ENCODE data around the gene PVALEF.
"Not testable (repeated sequence)": the region's sequence is repeated elsewhere in the genome, so short reads cannot be mapped to it uniquely, and the experiment has no call there.

Gene PVALEF

GRCh38 chr17:81143200-81143527, 22.1 kb upstream of the PVALEF start:
- no peak overlapping the region for H2BK15ac ChIP-seq (ENCODE audit: low read depth, poor library complexity, severe bottlenecking)
- H3K18ac ChIP-seq (ENCODE audit: low read depth in 1 of 2, low read length in 2 of 2) = no peak overlapping the region
- no peaks in the 10 kb centered on the region for H3K36me3 ChIP-seq (ENCODE audit: control insufficient read depth in 1 of 2, insufficient read depth in 2 of 2, low read depth in 1 of 2, low read length in 2 of 2)
- peak overlapping the region; percentile 32 for H3K9ac ChIP-seq (ENCODE audit: low read length)
- H3K4ac ChIP-seq (ENCODE audit: low read depth in 1 of 2, low read length in 2 of 2) = no peak overlapping the region
- H4K8ac ChIP-seq (ENCODE audit: low read length) = peak overlapping the region; percentile 33
- H3K4me1 ChIP-seq (ENCODE audit: control insufficient read depth, insufficient read depth, low read depth, low read length) = peaks cover 14% of the 10 kb centered on the region
- H3K23ac ChIP-seq (ENCODE audit: low read length in 2 of 2) = no peak overlapping the region
- H3K9me3 ChIP-seq (ENCODE audit: control insufficient read depth, low read length) = no peaks in the 10 kb centered on the region
- no peak overlapping the region for H2BK5ac ChIP-seq (ENCODE audit: low read depth, low read length, poor library complexity, severe bottlenecking)
- H3K79me1 ChIP-seq (replicated peaks; ENCODE audit: low read length, poor library complexity, severe bottlenecking) = no peaks in the 10 kb centered on the region
- no peak overlapping the region for H3K27ac ChIP-seq (ENCODE audit: low read length, poor library complexity, severe bottlenecking)
- no peak overlapping the region for H2BK12ac ChIP-seq (ENCODE audit: low read length in 2 of 2)
- no peak overlapping the region for H3K4me3 ChIP-seq (ENCODE audit: insufficient read depth in 1 of 2, low read depth in 1 of 2, low read length in 2 of 2)
- no peak overlapping the region for H4K91ac ChIP-seq (ENCODE audit: low read length)
- no peak overlapping the region for H3K14ac ChIP-seq (ENCODE audit: low read length in 2 of 2)
- no peak for DNase-seq
- no peak overlapping the region for H2AK5ac ChIP-seq (ENCODE audit: low read length, severe bottlenecking)
- 76% methylated on average over 11 of the region's 11 CpGs for WGBS
- no peak overlapping the region for H2BK120ac ChIP-seq (ENCODE audit: low read depth, low read length)
- no peak overlapping the region for H3K4me2 ChIP-seq (ENCODE audit: low read length, poor library complexity, severe bottlenecking)
- peaks cover 4 to 41% of the 10 kb centered on the region in 2 experiments for H3K27me3 ChIP-seq (ENCODE audit: control insufficient read depth in 1 of 2, insufficient read depth in 1 of 2, low read length in 2 of 2)
- H2AFZ ChIP-seq (ENCODE audit: low read depth, low read length) = no peak overlapping the region

DNA sequence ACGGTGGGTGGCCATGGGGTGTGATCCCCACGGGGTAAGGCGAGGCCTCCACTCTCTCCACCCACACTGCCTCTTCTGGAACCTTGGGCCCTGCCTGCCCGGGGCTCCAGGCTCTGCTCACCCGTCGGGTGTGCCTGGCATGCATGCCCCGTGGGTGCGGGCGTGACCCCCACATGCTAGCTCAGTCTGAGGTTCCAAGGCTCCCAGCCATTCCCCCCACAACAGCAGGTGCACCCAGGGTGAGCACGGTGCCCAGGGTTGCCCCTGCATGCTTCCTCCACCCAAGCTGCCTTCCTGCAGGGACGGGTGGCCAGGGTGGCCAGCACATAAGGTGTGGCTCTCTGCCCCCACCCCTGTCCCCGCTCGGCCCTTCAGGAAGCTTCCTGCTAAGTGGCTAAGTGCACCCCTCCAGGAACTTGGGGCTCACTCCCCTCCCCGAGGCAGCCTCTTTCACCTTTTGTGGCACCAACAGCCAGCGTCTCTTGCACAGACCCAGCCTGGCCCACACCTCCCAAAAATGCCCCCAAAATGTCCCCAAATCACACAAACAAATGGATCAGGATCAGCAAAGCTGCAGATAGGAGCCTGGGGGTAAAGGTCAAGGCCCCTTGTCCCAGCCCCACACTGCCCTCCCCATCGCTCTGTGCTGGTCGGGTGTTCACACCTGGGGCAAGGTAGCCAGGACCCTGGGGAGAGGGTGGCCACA, 21.4 kb upstream of the PVALEF start:
- Histone ChIP-seq H3K4me3 (ENCODE audit: insufficient read depth in 1 of 2, low read depth in 1 of 2, low read length in 2 of 2) (no peak overlapping the region), H3K18ac (ENCODE audit: low read depth in 1 of 2, low read length in 2 of 2) (no peak overlapping the region), H3K27ac (ENCODE audit: low read length, poor library complexity, severe bottlenecking) (no peak overlapping the region), H3K79me1 (replicated peaks; ENCODE audit: low read length, poor library complexity, severe bottlenecking) (no peaks in the 10 kb centered on the region), H3K9ac (ENCODE audit: low read length) (no peak overlapping the region), H3K14ac (ENCODE audit: low read length in 2 of 2) (no peak overlapping the region), H2BK15ac (ENCODE audit: low read depth, poor library complexity, severe bottlenecking) (no peak overlapping the region), H3K9me3 (ENCODE audit: control insufficient read depth, low read length) (no peaks in the 10 kb centered on the region), H3K4ac (ENCODE audit: low read depth in 1 of 2, low read length in 2 of 2) (no peak overlapping the region), H2BK120ac (ENCODE audit: low read depth, low read length) (no peak overlapping the region), H3K4me1 (ENCODE audit: control insufficient read depth, insufficient read depth, low read depth, low read length) (peaks cover 11% of the 10 kb centered on the region), H2BK12ac (ENCODE audit: low read length in 2 of 2) (no peak overlapping the region), H3K27me3 (ENCODE audit: control insufficient read depth in 1 of 2, insufficient read depth in 1 of 2, low read length in 2 of 2) (peaks cover 11 to 48% of the 10 kb centered on the region in 2 experiments), H3K4me2 (ENCODE audit: low read length, poor library complexity, severe bottlenecking) (no peak overlapping the region), H2BK5ac (ENCODE audit: low read depth, low read length, poor library complexity, severe bottlenecking) (no peak overlapping the region), H3K23ac (ENCODE audit: low read length in 2 of 2) (no peak overlapping the region), H2AK5ac (ENCODE audit: low read length, severe bottlenecking) (no peak overlapping the region), H3K36me3 (ENCODE audit: control insufficient read depth in 1 of 2, insufficient read depth in 2 of 2, low read depth in 1 of 2, low read length in 2 of 2) (no peaks in the 10 kb centered on the region), H2AFZ (ENCODE audit: low read depth, low read length) (no peak overlapping the region), H4K8ac (ENCODE audit: low read length) (no peak overlapping the region), H4K91ac (ENCODE audit: low read length) (no peak overlapping the region)
- 91% methylated on average over 17 of the region's 17 CpGs for WGBS
- no peak for DNase-seq

DNA sequence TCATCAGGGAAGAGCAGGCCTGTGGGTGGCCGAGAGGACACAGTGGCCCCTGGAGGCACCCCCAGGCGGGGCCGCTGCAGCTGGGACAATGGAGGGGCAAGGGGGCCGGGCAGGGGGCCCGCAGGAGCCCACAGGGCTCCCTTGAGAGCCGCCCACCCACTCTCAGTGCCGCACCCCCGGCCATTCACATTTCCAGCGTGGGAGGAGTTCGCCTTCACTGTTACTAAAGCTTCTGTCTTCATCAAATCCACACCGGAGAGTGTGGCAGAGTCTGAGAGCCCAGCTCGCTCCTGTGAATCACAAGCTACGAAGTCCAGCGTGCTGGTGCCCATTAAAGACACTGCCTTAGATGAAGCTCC, 20.9 kb upstream of the PVALEF start:
- H2BK15ac ChIP-seq (ENCODE audit: low read depth, poor library complexity, severe bottlenecking) = no peak overlapping the region
- H3K23ac ChIP-seq (ENCODE audit: low read length in 2 of 2) = no peak overlapping the region
- H4K8ac ChIP-seq (ENCODE audit: low read length) = no peak overlapping the region
- DNase-seq = no peak
- no peak overlapping the region for H2AK5ac ChIP-seq (ENCODE audit: low read length, severe bottlenecking)
- no peak overlapping the region for H3K4me3 ChIP-seq (ENCODE audit: insufficient read depth in 1 of 2, low read depth in 1 of 2, low read length in 2 of 2)
- H3K27me3 ChIP-seq (ENCODE audit: control insufficient read depth in 1 of 2, insufficient read depth in 1 of 2, low read length in 2 of 2) = peaks cover 14 to 52% of the 10 kb centered on the region in 2 experiments
- H2BK120ac ChIP-seq (ENCODE audit: low read depth, low read length) = no peak overlapping the region
- no peak overlapping the region for H3K27ac ChIP-seq (ENCODE audit: low read length, poor library complexity, severe bottlenecking)
- H3K9me3 ChIP-seq (ENCODE audit: control insufficient read depth, low read length) = no peaks in the 10 kb centered on the region
- no peak overlapping the region for H3K14ac ChIP-seq (ENCODE audit: low read length in 2 of 2)
- no peak overlapping the region for H3K9ac ChIP-seq (ENCODE audit: low read length)
- no peak overlapping the region for H4K91ac ChIP-seq (ENCODE audit: low read length)
- no peak overlapping the region for H2BK12ac ChIP-seq (ENCODE audit: low read length in 2 of 2)
- no peaks in the 10 kb centered on the region for H3K36me3 ChIP-seq (ENCODE audit: control insufficient read depth in 1 of 2, insufficient read depth in 2 of 2, low read depth in 1 of 2, low read length in 2 of 2)
- H3K4me1 ChIP-seq (ENCODE audit: control insufficient read depth, insufficient read depth, low read depth, low read length) = peaks cover 12% of the 10 kb centered on the region
- no peak overlapping the region for H3K4ac ChIP-seq (ENCODE audit: low read depth in 1 of 2, low read length in 2 of 2)
- no peaks in the 10 kb centered on the region for H3K79me1 ChIP-seq (replicated peaks; ENCODE audit: low read length, poor library complexity, severe bottlenecking)
- H3K18ac ChIP-seq (ENCODE audit: low read depth in 1 of 2, low read length in 2 of 2) = no peak overlapping the region
- WGBS = 88% methylated on average over 14 of the region's 14 CpGs
- no peak overlapping the region for H2AFZ ChIP-seq (ENCODE audit: low read depth, low read length)
- H3K4me2 ChIP-seq (ENCODE audit: low read length, poor library complexity, severe bottlenecking) = no peak overlapping the region
- no peak overlapping the region for H2BK5ac ChIP-seq (ENCODE audit: low read depth, low read length, poor library complexity, severe bottlenecking)

GRCh38 chr17:81146208-81146607, 19.1 kb upstream of the PVALEF start:
- not testable (repeated sequence) for H3K18ac ChIP-seq (ENCODE audit: low read depth in 1 of 2, low read length in 2 of 2); H3K4me2 ChIP-seq (ENCODE audit: low read length, poor library complexity, severe bottlenecking); H3K9me3 ChIP-seq (ENCODE audit: control insufficient read depth, low read length); H3K4ac ChIP-seq (ENCODE audit: low read depth in 1 of 2, low read length in 2 of 2); H3K27ac ChIP-seq (ENCODE audit: low read length, poor library complexity, severe bottlenecking); H3K9ac ChIP-seq (ENCODE audit: low read length); H2BK120ac ChIP-seq (ENCODE audit: low read depth, low read length); H2AK5ac ChIP-seq (ENCODE audit: low read length, severe bottlenecking); H2BK12ac ChIP-seq (ENCODE audit: low read length in 2 of 2); H3K4me3 ChIP-seq (ENCODE audit: insufficient read depth in 1 of 2, low read depth in 1 of 2, low read length in 2 of 2); DNase-seq; H3K23ac ChIP-seq (ENCODE audit: low read length in 2 of 2); H2AFZ ChIP-seq (ENCODE audit: low read depth, low read length); H3K79me1 ChIP-seq (replicated peaks; ENCODE audit: low read length, poor library complexity, severe bottlenecking); H2BK5ac ChIP-seq (ENCODE audit: low read depth, low read length, poor library complexity, severe bottlenecking); H4K8ac ChIP-seq (ENCODE audit: low read length); H3K36me3 ChIP-seq (ENCODE audit: control insufficient read depth in 1 of 2, insufficient read depth in 2 of 2, low read depth in 1 of 2, low read length in 2 of 2); H4K91ac ChIP-seq (ENCODE audit: low read length); H3K14ac ChIP-seq (ENCODE audit: low read length in 2 of 2); H2BK15ac ChIP-seq (ENCODE audit: low read depth, poor library complexity, severe bottlenecking)
- Histone ChIP-seq H3K4me1 (ENCODE audit: control insufficient read depth, insufficient read depth, low read depth, low read length) (peaks cover 12% of the 10 kb centered on the region), H3K27me3 (ENCODE audit: control insufficient read depth in 1 of 2, insufficient read depth in 1 of 2, low read length in 2 of 2) (peaks cover 29 to 59% of the 10 kb centered on the region in 2 experiments)
- 89% methylated on average over 7 of the region's 10 CpGs for WGBS

Data from mesenchymal stem cell (in vitro differentiated cells and primary cell).